Measurements from ENCODE around the gene CREBBP.

CREBBP gene

DNA sequence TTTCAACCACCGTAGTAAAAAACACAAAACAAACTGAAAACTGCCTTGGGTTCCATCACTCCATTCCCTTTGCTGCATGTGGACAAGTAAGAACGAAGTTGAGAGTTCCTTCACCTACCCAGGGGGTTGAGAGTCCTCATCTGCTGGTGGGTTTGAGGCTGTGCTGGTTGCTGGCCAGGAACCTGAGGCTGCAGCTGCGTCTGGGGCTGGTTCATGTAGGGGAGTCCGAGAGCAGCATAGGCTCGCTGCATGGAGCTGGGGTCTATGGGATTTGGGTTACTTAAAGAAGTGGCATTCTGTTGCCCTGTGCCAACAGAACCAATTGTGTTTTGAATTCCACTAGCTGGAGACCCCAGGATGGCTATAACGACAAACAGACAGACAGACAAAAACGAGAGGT lies 97.9 kb downstream of the CREBBP start:
- H3K27ac ChIP-seq, result no peak overlapping the region
- TF ChIP-seq, protein P1, sequence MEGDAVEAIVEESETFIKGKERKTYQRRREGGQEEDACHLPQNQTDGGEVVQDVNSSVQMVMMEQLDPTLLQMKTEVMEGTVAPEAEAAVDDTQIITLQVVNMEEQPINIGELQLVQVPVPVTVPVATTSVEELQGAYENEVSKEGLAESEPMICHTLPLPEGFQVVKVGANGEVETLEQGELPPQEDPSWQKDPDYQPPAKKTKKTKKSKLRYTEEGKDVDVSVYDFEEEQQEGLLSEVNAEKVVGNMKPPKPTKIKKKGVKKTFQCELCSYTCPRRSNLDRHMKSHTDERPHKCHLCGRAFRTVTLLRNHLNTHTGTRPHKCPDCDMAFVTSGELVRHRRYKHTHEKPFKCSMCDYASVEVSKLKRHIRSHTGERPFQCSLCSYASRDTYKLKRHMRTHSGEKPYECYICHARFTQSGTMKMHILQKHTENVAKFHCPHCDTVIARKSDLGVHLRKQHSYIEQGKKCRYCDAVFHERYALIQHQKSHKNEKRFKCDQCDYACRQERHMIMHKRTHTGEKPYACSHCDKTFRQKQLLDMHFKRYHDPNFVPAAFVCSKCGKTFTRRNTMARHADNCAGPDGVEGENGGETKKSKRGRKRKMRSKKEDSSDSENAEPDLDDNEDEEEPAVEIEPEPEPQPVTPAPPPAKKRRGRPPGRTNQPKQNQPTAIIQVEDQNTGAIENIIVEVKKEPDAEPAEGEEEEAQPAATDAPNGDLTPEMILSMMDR (IDR thresholded peaks at IDR 0.05), result no peak

DNA sequence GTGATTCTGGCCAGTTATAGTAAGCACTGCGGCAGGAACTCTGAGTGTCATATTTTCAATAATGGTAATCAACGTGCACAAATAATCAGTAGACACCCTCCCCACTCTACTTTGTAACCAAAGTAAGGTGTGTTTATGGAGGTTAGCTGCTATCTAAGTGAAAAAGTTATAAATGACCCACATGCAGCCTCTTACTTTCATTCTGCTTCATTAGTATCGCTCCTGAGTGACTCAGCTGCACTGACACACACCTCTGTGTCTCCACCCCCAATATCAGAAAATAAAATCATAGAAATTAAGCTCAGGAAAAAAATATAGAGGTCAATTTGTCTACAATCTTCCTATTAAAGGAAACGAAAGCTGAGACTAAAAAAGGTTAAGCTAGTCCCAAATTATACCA lies 99.1 kb downstream of the CREBBP start:
- H3K27ac ChIP-seq, result no peak overlapping the region
- no peak for TF ChIP-seq ZFX (IDR thresholded peaks at IDR 0.05; ENCODE audit: borderline replicate concordance)
- TF ChIP-seq, protein P1 (IDR thresholded peaks at IDR 0.05), result no peak

DNA sequence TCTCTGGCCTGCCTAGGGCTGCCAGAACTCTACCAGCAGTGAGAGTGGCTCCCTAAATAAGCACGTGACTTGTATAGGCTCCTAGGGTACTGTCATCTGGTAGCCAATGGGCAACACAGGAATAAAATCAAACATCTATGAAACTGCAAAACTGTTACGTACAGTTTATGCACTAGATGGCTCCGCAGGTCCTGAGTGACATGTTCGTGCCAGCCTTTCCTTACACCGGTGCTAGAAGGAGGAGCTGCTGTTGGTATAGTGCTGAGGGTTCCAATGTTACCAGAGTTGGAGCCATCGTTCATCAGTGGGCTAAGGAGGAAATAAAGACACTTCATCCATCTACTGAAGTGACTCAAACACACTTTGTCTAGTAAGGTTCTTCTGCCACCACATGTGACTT lies 99.9 kb downstream of the CREBBP start:
- TF ChIP-seq ZFX (IDR thresholded peaks at IDR 0.05; ENCODE audit: borderline replicate concordance), result no peak
- TF ChIP-seq, protein P1 (IDR thresholded peaks at IDR 0.05), result no peak
- H3K27ac ChIP-seq, result no peak overlapping the region

DNA sequence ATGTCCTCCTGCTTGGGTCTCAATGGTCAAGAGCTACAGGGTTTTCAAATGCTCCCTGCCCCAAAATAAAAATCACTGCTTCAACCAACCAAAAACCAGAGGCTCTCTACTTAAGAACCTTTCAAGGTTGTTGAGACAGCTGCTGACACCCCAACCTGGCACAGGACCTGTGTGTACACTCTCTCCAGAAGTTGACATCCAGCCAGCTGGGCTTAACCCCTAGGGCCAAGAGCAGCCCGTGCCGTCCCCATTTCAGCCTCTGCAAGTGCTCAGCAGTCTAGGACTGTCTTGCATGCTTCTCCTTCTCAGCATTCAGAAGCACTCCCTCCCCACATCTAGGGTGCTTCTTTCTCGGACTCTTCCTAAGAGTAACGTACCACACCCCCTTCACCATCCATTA lies 104.2 kb downstream of the CREBBP start:
- TF ChIP-seq, protein P1 (IDR thresholded peaks at IDR 0.05), result no peak
- TF ChIP-seq ZFX (IDR thresholded peaks at IDR 0.05; ENCODE audit: borderline replicate concordance), result no peak
- H3K27ac ChIP-seq, result no peak overlapping the region

DNA sequence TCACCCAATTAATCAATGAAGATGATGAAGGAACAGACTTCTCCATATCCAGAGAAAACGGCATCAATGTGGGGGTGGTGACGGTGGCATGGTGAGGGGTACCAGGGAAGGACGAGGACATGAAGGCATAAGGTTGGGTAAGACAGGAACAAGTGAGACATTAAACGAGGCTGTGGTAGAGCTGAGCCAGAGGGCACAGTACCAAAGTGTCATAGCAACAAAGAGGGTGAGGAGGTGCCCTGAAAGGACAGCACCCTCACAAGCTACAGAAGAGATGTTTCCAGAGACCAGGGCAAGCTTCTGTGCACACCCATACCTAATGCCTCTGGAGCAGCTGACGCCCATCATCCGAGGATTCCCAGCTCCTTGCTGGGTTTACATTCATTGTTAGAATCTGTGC lies 105.7 kb downstream of the CREBBP start:
- no peak for TF ChIP-seq ZFX (IDR thresholded peaks at IDR 0.05; ENCODE audit: borderline replicate concordance)
- TF ChIP-seq, protein P1 (IDR thresholded peaks at IDR 0.05), result no peak
- no peak overlapping the region for H3K27ac ChIP-seq

DNA sequence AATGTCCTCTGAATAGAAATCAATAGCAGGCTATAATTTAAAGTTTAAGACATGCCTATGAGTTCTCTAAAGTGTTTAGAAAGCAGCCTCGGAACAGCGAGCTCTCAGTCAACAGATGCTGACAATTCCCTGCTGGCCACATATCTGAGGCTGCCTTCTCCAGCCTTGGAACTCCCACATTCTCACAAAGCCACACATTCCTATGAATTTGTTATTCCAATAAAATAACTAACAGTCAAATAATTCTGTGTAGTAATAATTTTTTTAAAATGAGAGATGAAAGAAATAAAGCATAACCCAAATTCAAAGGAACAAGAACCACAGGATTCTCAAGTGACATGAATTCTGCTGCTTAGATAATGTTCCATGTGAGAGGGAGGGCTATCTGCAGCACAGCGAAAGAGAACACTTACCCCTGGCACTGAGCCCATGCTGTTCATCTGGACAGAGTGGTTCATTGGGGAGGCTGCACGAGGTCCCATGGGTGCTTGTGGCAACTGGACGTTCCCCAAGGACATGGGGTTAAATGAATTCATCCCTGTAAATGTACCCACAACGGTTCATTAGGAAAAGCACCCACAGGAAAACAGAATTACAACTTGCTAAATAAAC lies 106.3 kb downstream of the CREBBP start:
- 0 out of 2 replicates have a peak overlapping the region, but pooled peaks have one; percentile 46 for H3K27ac ChIP-seq
- TF ChIP-seq, protein P1 (IDR thresholded peaks at IDR 0.05), result no peak
- TF ChIP-seq ZFX (IDR thresholded peaks at IDR 0.05; ENCODE audit: borderline replicate concordance), result no peak

DNA sequence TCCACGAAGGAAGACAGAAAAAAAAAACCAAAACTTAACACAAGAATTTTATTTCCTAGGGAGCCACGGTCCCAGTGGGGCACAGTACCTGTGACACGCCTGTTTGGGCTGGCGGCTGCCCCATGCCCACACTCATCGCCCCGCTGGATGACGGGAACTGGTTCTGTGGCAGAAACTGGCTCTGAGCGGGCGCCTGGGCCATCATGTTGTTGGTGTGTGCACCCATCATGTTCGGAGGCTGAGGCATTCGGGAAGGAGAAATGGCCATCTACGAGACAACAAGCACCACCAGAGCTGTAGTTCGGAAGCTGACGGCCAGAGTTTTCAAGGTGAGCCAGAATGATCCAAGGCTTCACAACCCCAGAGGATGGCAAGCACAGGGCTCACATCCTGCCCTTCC lies 106.8 kb downstream of the CREBBP start:
- H3K27ac ChIP-seq, result 0 out of 2 replicates have a peak overlapping the region, but pooled peaks have one; percentile 46
- TF ChIP-seq, protein P1 (IDR thresholded peaks at IDR 0.05), result no peak
- TF ChIP-seq ZFX (IDR thresholded peaks at IDR 0.05; ENCODE audit: borderline replicate concordance), result no peak
